Activated effector memory CD4-positive, alpha-beta T cell treated with Interleukin-2 at 50 U/mL for 16 hours (primary cell): Measurements from ENCODE around the gene LIG3.
"Not testable (repeated sequence)": the region's sequence is repeated elsewhere in the genome, so short reads cannot be mapped to it uniquely, and the experiment has no call there.

Experiments used
- DNase-seq: peaks from one replicate; pipeline ENCODE4 v3.0.0-alpha.2; 2020

The LIG3 gene

DNA sequence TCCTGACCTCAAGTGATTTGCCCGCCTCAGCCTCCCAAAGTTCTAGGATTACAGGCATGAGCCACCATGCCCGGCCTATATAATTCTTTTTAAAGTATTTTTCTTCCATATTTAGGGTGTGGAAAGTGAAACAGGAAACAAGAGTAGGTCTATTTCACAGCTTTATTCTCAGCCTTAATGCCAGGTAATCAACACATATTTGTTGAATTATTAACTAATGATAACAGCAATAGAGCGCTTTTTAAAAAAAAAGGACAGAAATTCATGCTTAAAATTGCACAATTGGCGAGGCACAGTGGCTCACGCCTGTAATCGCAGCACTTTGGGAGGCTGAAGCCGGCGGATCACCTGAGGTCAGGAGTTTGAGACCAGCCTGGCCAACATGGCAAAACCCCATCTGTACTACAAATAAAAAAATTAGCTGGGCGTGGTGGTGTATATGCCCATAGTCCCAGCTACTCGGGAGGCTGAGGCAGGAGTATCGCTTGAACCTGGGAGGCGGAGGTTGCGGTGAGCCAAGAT is 65.2 kb downstream of the LIG3 start:
- not testable (repeated sequence) for DNase-seq

DNA sequence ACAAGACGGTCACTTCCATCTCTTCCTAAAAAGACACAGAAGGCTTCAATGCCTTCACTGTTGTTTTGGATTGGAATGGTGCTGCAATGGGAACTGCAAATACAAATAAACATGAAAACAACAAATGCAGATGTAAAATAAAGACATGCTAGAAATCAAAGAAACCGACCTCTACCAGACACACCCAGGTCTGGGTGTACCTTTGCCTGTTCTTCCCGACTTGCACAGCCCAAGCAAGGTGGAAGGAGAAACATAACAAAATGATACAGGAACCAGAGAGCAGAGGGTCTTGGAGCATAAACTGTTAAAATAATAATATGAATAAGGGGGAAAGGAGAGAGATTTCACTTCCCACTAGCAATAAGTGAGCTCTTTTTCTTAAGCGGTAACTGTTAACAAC is 65.9 kb downstream of the LIG3 start:
- DNase-seq, result no peak

DNA sequence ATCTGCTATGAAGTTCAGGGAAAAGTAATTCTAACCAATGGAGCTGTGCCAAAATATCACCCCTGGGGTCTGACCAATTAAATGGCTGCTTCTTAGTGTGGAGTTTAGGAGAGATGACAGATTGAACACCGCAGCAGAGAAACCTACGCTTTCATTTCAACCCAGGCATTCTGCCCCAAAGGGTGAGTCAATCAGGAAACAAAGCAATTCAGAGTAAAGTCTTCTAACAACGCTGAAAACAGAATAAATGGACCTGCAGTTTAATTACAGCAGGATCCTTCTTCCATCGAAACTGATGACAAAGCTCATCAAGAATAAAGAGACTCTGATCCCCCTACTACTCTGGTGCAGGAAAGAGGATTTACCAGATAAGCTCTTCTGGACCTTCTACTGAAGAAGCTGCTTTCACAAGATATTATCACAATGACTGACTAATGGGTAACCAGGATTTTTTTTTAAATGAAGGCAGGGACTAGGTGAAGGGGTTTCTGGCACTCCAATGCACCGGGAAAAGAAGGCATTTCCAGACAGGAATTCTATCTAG is 66.5 kb downstream of the LIG3 start:
- peak; percentile 42 for DNase-seq

- DNase-seq, result no peak
These were observed 68.5 kb downstream of the LIG3 start for GRCh38 chr17:35048685-35049379.

DNA sequence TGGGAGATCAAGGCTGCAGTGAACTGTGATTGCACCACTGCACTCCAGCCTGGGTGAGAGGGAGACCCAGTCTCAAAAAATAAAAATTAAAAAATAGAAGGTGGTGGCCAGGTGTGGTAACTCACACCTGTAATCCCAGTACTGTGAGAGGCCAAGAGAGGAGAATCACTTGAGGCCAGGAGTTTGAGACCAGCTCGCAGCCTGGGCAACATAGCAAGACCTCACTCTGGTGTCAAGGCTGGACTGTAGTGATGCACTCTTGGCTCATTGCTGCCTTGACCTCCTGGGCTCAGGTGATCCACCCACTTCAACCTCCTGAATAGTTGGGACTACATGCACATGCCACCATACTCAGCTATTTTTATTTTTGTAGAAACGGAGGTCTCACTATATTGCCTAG is 69.9 kb downstream of the LIG3 start:
- no peak for DNase-seq

GRCh38 chr17:35051183-35051578 is 70.9 kb downstream of the LIG3 start:
- DNase-seq, result peak; percentile 19

DNA sequence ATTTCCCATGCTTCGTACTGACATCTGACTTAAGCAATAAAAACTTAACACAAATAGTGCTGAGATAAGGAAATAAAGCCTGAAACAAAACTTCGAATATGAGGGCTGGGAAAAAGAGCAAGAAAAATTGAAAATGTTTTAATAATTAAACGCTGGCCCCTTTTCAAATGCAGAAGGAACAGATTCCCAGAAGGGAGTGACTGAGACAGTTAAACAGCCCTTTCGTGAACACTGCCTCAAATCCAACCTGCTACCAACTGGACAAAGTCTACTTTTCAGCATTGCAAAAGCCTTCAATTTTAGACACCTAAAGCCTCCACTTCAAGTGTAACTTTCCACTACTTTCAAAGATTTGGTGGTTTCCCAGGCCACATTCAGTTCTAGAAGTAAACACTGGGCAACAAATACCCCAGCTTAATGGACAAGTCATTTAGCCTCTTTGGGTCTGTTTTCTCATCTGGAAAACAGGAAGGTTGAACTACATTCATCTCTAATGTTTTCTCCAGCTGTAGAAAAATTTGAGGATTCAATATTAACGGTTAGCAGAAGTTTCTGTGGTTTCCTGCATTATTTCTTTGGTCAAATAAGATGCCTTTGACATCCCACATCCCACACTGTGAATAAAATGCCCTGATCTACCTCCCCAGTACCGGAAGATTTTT is 71.4 kb downstream of the LIG3 start:
- DNase-seq, result no peak

DNA sequence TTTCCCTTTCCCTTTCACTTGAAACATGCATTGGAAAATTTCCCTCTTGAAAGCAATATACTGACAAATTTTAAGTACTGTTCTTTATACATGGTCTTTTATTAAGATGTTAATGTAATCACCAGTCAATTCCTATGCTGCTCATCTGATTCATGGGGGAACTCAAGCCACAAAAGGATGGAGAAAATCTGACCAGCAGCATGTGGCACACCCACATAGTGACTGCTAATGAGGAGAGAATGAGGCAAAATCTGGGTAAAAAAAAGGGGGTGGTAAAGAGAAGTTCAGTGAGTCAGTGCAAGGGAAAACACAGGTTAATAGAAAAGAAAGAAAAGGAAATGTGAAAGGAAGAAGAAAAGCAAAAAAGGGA is 71.9 kb downstream of the LIG3 start:
- no peak for DNase-seq

GRCh38 chr17:35052780-35053179 is 72.5 kb downstream of the LIG3 start:
- no peak for DNase-seq

- no peak for DNase-seq
These were observed 72.9 kb downstream of the LIG3 start for GRCh38 chr17:35053204-35053603.

DNA sequence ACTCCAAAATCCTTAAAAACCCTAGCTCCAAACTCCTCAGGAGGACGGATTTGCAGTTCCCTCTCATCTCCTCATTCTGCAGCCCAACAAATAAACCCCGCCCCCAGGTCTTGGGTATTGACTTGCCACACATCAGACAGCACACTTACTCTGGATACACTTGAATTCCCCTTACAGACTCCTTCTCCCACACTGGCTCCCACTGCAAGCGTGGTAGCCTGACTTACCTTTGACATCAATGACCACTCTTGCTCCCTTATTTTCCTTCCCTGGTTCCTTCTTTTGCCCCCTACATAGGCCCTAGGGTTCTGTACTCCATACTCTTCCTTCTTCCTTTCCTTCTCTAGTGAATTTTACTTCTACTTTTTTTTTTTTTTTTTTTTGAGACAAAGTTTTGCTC is 75.7 kb downstream of the LIG3 start:
- DNase-seq, result no peak

DNA sequence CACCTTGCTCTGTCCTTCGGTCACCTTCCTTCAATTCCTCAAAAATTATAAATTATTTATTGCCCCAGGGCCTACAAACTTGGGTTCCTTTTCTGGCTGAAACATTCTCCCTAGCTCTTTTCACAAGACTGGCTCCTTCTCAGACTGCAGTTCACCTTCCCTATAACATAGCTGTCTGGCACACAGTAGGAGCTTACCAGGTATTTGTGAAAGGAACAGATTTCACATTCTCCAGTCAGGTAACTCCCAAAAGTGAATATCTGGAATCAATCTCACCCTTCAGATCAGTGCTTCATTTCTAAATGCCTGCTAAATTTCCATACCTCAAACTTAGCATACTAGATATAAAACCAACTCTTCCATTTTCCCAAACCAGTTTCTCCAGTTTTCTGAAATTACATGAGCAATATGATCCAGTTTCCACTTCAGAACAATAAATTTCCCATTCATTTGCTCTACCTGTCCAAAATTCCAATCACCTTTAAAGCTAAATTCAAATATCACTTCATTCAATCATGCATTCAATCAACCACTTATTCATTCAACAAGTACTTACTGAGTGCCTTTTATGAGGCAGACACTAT is 77.1 kb downstream of the LIG3 start:
- DNase-seq, result no peak
